Limb (tissue), 2 donors: ENCODE results near the gene FGB.

Source experiments
- DNase-seq, 2 donors: peaks; one replicate each; pipeline ENCODE4 v3.0.0-alpha.2; 2016; ENCODE audit errors: extremely low spot score in 2 of 2

Gene FGB

DNA sequence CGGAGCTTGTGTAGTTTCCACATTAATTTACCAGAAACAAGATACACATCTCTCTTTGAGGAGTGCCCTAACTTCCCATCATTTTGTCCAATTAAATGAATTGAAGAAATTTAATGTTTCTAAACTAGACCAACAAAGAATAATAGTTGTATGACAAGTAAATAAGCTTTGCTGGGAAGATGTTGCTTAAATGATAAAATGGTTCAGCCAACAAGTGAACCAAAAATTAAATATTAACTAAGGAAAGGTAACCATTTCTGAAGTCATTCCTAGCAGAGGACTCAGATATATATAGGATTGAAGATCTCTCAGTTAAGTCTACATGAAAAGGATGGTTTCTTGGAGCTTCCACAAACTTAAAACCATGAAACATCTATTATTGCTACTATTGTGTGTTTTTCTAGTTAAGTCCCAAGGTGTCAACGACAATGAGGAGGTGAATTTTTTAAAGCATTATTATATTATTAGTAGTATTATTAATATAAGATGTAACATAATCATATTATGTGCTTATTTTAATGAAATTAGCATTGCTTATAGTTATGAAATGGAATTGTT, at the start of gene FGB:
FGB (plus strand) TSS at position 315 of the 558 bp plus-strand sequence; CDS start at position 323, 8 bp downstream.
- no peak for DNase-seq

DNA sequence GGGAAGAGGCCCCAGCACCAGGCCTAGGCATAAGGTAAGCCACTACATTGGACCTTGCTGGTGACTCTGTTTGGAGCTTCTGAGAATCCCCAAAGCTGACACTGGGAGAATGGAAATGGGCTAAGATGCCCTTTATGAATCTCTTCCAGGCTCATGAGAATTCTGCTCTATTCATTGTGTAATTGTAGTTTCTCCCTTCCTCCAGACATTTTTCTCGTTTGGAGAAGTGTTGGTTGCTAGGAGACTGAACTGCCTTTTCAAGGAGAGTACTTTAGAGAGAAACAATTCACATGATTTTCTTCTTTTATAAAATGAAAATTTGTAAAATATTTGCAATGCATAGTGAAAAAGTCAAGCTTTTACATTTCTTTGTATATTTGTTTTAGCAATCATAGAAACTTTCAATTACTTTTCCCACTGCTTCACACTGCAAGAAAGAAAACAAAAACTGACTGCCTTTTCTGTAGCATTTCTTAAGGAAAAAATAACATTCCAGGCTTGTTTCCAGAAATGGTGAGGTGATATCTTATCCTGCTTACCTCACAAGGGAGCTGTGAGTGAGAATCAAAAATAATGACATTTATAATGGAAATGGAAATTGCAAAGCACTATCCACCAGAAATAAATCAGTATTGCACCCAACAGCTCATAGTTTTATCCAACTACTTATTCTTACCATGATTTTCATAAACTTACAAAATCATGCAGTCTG, 46.3 kb upstream of the FGB start:
- DNase-seq: no peak

DNA sequence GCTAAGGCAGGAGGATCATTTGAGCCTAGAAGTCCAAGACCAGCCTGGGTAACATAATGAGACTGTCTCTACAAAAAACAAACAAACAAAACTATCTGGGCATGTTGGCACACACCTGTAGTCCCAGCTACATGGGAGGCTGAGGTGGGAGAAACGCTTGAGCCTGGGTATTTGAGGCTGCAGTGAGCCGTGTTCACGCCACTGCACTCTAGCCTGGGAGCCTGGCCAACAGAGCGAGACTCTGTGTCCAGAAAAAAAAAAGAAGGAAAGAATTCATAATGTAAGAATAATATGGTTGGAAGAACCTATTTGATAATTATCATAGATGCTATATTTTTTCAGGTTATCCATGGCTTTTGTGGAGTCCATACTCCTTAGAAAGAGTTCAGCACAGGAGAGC, 45.2 kb upstream of the FGB start:
- no peak for DNase-seq

DNA sequence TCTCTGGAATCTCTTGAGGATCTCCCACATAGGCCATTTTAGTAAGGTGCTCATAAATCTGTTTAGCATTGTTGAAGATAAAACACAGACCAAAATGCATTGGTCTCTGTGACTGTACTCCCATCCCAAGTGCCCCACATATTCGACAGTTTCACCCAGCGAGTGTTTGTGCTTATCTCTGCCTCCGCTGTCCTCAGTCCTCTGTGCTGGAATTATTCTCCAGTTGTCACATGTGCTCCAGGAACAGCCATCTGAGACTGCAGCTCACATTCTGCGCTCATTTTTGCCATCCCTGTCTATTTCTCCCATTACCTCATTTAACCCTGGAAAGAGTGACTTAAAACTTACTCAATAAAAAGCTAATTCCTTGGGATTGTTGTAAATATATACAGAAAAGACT, 43.6 kb upstream of the FGB start:
- no peak for DNase-seq

DNA sequence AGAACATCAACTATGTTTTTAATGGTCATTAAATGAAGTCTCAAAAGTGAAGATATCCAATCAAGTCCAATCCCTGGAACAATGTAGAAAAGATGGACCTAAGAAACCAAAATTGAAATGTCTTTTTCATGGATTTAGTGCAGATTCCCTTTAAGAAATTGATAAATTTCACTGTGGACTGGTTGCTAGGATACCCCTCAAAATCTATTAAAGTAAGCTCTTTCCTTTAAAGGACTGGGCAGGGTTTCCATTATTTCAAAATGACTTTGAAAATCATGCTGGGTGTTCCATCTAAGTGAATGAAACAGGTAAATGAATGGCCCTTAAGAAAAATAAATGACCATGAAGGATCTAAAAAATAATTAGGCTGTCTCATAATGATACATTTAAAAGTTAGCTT, 41.2 kb upstream of the FGB start:
- no peak for DNase-seq

DNA sequence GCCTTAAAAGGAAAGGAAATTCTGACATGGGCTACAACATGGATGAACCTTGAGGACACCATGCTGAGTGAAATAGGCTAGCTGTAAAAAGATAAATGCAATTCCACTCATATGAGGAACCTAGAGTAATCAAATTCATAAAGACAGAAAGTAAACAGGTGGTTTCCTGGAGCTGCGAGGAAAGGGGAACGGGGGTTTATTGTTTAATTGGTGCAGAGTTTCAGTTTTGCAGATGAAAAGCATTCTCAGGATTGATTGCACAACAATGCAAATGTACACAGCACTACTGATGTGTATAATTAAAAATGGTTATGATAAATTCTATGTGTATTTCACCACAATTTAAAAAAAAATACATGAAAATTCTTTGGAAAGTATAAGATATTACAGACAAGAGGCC, 36.7 kb upstream of the FGB start:
- DNase-seq: no peak

DNA sequence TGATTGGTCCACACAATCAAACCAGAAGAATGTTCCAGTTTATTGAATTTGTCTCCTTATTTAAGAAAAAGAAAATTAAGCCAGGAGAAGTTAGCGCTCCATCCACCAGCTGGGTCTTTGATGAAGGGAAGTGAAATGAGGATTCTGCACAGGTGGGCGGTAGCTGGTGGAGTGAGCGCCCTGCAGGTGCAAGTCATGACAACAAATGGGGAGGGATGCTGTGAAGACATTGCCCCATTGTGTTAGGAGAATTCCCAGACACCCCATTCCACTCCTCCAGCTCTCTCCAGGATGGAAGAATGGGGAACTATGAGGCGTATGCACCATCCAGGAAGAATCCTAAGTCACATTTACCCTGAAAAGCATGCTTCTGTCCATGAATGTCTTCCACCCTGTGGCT, 35.5 kb upstream of the FGB start:
- DNase-seq: no peak

DNA sequence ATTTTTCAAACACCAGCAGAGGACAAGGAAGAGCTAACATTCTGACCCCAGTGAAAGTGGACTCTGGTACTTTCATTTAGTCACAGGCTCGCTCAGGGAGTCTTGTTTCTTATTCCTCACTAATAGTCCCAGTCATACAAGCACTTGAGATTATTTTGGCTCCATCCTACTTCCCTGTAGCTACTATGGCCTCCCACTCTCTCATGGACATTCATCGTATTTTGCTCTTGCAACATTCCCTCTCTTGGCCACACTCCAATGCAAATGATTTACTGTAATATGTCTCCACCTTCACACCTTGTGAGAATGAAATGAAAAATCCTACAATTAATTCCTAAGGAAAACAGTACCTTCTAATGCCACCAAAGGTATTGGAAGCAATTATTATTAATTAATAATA, 33.9 kb upstream of the FGB start:
- no peak for DNase-seq

DNA sequence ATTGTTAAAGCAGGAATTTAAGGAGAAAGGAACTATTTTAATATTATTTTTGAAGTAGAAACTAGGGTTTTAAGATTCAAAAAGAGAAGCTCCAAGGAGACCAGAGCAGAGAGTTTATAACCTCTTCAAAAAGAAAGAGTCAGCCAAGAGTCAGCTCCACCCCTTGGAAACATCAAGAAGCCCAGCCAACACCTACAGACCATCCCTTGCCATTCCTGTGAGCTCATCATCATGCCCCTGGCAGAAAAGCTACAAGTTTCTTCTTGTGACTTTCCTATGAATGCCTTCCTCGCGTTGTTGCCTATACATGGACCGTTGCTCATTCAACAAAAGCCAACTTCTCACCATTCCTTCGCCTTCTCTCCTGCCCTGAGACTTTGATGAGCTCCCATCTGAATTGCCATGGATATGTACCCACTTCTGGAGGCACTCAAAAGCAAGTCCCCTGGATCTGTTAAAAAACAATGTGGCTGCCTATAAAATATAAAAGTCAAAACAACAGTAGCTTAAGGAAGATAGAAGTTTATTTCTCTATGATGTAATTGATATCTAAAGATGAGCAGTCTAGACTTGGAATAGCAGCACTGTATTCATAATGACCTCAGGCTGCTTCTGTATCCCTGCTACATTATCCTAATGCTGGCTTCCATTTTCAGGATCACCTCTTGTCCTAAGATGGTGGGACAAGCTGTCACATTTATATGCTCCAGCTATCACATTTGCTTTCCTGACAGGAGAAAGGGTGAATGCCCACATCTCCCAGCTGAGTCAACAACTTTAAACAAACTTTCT, 32.9 kb upstream of the FGB start:
- DNase-seq: no peak

DNA sequence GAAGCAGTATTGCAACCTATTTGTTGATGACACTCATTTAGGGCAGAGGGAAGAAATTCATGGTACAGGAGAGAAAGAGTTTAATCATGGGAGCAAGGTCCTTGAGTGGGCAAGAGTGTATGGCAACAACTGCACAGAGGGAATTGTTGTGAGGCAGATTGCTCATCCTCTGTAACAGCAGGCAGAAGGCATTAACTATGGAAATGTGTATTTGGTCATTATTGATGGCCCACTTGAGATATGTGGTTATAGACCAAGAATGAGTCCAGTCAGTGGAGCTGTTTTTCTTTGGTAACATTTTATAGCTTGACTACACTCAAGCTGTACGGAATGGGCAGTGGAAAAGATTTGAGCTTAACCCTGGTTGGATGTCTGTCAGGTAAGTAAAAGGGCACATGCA, 28.5 kb upstream of the FGB start:
- no peak for DNase-seq

DNA sequence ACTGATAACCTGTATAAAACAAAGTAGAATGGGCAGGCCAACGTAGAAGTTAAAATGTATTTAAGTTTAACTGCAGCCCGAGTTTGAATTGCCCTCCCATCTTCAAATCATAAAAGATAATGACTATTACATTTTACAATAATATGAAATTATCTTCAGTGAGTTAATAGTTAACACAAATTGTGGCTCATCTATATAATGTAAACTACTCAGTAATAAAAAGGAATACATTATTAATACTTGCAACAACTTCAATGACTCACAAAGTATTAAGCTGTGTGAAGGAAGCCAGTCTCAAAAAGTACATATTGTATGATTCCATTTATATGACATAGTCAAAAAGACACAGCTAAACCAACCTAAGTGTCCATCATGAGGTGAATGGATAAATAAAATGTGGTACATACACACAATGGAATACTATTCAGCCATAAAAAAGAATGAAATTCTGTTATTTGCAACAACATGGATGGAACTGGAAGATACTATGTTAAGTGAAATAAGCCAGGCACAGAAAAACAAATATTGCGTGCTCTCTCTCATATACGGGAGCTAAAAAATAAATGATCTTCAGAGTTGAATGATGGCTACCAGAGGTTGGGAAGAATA, 20.4 kb upstream of the FGB start:
- no peak for DNase-seq

DNA sequence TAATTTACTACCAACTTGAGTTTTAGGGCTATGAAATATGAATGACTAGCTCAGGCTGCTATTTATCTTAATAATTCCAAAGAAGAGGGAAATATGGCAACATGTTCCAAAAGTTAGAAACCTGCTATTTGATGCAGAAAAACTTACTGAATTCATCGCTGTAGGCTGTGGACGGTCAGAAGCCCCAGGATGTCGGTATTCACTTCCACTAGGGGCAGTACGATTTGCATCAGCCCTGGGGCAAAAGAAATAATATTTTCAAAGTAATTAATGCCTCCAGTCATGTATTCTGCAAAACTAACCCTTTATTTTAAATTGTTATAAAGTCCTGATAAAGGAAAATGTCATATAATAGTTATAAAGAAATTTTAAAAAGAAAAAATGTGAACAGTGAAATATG, 17.1 kb upstream of the FGB start:
- no peak for DNase-seq

DNA sequence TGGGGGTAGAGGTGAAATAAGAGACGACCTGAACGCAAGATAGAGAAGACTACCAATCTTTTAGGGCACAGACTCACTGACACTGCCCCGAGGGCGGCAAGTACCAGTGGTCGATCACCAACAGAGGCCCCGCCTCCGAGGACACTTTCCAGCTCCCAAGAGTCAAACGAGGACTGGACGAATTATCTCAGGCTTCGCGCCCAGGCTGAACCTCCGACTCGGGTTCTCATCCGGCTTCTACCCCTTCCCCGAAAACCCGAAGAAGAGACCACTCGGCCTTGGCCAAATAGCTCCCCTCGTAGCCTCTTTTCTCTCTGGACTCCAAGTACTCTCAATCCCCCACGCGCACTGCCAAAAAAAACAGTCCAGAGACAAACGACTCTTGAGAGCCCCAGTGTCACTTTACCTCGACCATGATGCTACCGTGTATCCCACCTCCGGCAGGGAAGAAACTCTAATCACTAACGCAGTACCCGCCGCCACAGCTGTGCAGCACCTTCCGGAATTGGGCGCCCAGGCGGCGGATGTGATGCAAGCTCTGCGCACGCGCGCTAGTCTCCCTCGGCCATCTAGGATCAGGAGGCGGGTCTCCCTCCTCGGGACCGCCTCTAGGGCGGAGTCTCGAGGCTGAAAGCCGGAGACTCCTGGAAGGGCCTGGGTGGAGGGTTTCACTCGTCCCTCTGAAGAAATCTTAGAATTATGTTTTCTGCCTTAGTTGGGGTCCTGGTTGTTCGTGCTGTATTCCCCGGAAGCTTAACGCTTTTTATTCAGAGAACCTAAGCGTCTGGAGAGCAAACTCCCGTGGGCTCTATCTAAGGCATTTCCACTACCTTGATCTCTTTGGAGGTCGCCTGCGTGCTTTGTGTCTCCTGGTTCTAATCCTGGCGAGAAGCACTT, 12.7 kb upstream of the FGB start, which contains the start of gene PLRG1:
PLRG1 (minus strand) TSS at position 507 of the 897 bp plus-strand sequence; CDS start at position 415, 92 bp downstream.
- DNase-seq: peak; percentile 97 to 98

DNA sequence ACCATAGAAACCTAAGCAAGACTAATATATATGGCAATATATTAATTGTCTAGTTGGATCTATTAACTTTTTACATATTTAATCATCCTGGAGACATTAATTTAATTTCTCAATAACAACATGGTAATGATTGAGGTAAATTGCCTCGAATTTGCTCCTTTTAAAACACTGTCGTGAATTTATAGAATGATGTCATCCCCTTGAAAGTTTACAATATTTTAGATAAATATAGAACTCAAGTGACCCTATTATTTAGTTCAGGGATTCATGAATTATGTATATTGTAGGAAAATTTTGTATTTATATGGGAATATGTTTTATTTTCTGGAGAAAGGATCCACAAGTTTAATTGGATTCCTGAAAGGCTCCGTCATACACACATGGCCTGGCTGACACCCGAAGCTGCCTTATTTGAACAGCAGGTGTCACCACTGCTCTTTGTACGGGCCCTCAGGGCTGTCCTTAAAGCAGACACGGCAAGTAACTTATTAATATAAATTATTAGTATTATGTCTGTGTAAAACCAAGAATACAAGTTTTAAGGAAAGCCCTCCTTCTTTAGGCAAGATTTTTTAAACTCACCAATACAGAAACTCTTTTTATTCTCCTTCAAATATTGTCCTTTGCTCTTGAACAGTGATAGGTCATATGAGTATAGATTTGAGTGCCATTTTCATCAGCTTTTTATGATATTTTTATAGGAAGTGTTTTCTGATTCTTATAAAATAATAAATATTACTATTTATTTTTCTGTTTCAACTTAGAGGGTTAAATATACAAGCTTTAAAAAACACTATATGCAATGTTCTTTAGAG, 10.7 kb upstream of the FGB start:
- peak; percentile 77 to 78 for DNase-seq

DNA sequence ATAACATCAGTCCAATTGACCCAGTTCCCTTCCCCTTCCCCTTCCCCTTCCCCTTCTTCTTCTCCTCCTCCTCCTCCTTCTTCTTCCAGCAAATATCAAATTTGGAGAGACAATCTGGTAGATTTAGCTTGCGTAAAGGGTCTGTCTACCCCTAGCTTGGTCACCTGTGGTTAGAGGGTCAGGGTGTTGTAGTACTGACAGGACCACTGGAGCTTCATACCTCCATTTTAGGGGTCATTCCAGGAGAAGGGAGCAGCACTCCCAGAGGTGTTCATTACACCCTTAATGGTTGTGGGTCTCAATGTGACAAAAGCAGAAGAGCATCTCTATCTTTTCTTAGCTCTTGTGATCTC, 3.7 kb upstream of the FGB start:
- no peak for DNase-seq

DNA sequence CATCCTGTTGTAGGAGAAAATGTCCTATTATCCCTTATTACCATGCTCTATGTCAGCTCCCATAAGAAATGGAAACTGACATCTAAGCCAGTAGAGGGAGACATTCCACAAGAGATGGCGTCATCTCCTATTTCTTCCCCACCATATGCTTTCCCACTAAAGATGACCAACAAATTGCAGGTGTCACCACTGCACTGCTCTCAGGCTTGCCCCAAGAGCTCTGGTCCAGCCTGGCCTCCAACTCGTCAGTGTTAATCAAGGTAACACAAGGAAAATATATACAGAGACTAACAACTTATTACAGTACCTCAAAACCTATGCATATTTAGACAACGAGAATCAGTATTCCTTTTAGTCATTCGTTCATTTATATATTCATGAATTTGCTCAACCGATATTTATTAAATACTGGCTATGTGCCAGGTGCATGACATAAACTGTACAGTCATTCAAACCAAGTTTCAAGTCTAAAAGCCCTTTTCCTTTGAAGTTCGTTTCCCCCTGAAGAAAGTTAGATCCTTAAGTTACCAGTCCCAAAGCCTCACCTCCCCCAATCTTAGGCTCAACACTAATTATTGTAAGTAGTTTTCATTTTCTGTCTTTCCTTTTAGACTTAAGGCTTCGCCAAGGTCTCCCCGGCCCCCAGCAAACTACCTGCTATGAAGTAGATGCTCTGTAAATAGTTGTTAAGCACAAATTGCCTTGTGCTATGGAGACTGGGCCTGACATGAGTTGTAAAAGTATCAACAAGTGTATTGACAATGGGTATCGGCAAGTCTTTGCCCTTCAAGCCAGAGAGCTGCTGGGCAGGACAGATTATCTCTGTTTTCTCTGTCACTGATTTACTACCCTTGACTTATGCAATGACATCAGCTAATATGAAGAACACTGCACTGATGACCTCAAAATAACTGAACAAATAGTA, 3.1 kb upstream of the FGB start:
- DNase-seq: peak in 1 of 2 donors; percentile 22

DNA sequence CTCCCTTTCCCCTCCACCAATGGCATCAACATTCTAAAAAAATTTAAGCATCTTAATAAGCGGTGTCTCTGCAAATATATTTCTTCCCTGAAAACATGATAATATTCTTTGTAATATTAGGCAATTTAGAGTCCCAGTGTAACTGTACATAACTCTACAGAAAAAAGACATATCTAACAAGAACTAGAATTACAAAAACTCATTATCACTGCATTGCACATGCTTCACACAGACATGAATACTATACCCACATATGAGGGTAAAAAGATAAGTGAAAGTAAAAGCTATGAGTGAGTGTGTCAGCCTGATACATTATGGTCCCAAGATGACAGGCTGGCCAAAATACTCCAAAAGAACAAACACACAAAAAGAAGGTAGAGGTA, 2.4 kb upstream of the FGB start:
- no peak for DNase-seq

DNA sequence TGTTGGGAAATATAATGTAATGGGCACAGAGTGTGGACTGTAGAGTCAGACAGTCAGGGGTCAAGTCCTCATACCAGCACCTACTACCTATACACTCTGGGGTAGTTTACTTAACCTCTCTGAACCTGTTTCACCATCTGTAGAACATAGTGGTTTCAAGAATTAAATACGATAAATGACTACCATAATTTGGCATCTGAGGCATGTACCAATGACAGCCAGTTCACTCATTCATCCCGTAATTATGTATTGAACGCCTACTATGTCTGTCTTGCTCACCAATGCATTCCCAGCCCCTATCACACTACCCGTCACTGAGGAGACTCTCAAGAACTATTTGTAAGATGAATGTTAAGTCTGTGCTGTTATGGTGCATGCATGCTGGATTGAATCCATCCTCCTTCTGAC, 2.0 kb upstream of the FGB start:
- no peak for DNase-seq

DNA sequence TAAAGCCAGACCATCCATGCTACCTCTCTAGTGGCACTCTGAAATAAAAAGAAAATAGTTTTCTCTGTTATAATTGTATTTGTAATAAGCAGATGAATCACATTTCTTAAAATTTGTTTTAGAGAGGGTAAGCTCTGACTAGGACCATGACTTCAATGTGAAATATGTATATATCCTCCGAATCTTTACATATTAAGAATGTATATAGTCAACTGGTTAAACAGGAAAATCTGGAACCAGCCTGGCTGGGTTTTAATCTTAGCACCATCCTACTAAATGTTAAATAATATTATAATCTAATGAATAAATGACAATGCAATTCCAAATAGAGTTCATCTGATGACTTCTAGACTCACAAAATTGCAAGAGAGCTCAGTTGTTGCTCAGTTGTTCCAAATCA, 1.5 kb downstream of the FGB start:
- DNase-seq: no peak
